NCI-H2227 (cell line): ENCODE results near the gene PUM1.

Source experiments
- DNase-seq: peaks from one replicate; lab custom pipeline; 2025; ENCODE audit not compliant: unreplicated experiment; lab: John Stamatoyannopoulos, UW

The PUM1 gene

GRCh38 chr1:30909365-30910068 lies 156.0 kb downstream of the PUM1 start:
- peak; percentile 40 for DNase-seq

GRCh38 chr1:30908696-30909364 lies 156.7 kb downstream of the PUM1 start, which contains the start of gene SDC3:
Gene SDC3 (minus strand): TSS chr1:30908758. CDS start chr1:30908586, 172 bp downstream.
- DNase-seq, result peak; percentile 64

GRCh38 chr1:30908316-30908695 lies 157.2 kb downstream of the PUM1 start:
- DNase-seq, result no peak

GRCh38 chr1:30907481-30908315 lies 157.8 kb downstream of the PUM1 start:
- no peak for DNase-seq

GRCh38 chr1:30906631-30907441 lies 158.7 kb downstream of the PUM1 start:
- no peak for DNase-seq

- DNase-seq, result no peak
These were observed 159.4 kb downstream of the PUM1 start for GRCh38 chr1:30905916-30906620.

GRCh38 chr1:30905403-30905802 lies 160.1 kb downstream of the PUM1 start:
- DNase-seq, result no peak

GRCh38 chr1:30904962-30905335 lies 160.6 kb downstream of the PUM1 start:
- DNase-seq, result no peak

GRCh38 chr1:30904191-30904961 lies 161.1 kb downstream of the PUM1 start:
- DNase-seq, result no peak

- DNase-seq, result no peak
These were observed 162.0 kb downstream of the PUM1 start for GRCh38 chr1:30903343-30904034.

- DNase-seq, result no peak
These were observed 162.8 kb downstream of the PUM1 start for GRCh38 chr1:30902593-30903290.

- DNase-seq, result no peak
These were observed 163.5 kb downstream of the PUM1 start for GRCh38 chr1:30901798-30902581.

GRCh38 chr1:30900931-30901560 lies 164.5 kb downstream of the PUM1 start:
- DNase-seq, result no peak

- no peak for DNase-seq
These were observed 165.0 kb downstream of the PUM1 start for GRCh38 chr1:30900486-30900885.

GRCh38 chr1:30899577-30900389 lies 165.7 kb downstream of the PUM1 start:
- no peak for DNase-seq
